MG63 (cell line): ENCODE results near the gene IL17A. TPM values are rescaled to one million over a fixed set of nuclear protein-coding genes. Genes with fewer than 3 reads are reported as not detected.

Experiments used
- DNase-seq: peaks from one replicate; pipeline ENCODE4 v3.0.0-alpha.2; 2020
- H3K27me3 ChIP-seq: fragments of 250-450 bp; sonication (Bioruptor Pico); 2 replicates; pipeline ENCODE4 v1.5.1; 2020; ENCODE audit warnings: mild to moderate bottlenecking, moderate library complexity
- H3K36me3 ChIP-seq: fragments of 250-450 bp; sonication (Bioruptor Pico); 2 replicates; pipeline ENCODE4 v1.5.1; 2020; ENCODE audit warnings: mild to moderate bottlenecking, moderate library complexity
- H3K4me3 ChIP-seq: fragments of 250-450 bp; sonication (Bioruptor Pico); 2 replicates; pipeline ENCODE4 v1.5.1; 2020; ENCODE audit warnings: mild to moderate bottlenecking, moderate library complexity
- H3K9me3 ChIP-seq: fragments of 250-450 bp; sonication (Bioruptor Pico); 2 replicates; pipeline ENCODE4 v1.5.1; 2020; ENCODE audit warnings: mild to moderate bottlenecking, moderate library complexity
- total RNA-seq: library from RNA; depleted of rRNA; stranded (reverse); fragments of >200 nt; shearing (Covaris generic); gene quantifications from 2 replicates; pipeline ENCODE4 v1.2.3, GENCODE V29; 2014; ENCODE audit warnings: low replicate concordance; rRNA removed

IL17A gene
- total RNA-seq, 1 experiment from 2014 or later, result not detected

DNA sequence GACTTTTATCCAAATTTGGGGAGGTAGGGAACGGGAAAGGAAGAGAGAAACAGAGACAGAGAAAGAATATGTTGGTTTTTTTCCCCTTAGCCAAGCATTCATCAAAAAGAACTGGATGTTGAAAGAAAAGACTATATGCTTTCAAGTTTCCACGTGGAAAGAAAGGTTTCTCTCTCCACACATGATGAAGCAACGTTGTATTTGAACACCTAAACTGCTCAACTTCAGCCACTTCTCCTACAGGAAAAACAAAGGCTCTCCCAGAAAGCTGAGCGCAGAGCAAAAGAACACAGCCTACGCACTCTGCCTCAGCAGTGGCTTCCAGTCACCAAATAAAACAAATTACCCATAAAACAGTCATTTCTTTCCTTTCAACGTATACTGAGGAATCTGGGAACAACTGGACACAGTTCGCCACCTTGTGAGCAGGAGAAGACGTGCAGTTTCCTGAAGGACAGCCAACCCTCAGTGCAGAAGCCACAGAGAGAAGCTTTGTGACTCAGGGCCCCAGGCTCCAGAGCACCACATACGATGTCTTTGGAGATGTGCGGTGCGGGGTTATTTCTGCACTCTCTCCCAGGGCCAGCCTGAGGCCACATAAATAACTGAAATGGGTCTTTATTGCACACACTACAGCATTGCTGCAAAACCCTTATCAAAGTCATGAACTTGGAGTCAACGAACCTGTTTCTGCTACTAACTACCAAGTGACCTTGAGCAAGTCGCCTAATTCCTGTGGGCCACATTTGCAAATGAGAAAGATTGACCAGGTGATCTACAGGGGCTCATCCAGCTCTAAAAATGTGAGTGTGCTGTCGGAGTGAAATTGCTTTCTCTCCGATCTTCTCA, 48.0 kb downstream of the IL17A start:
- peaks cover 44% of the 10 kb centered on the region for H3K27me3 ChIP-seq
- H3K36me3 ChIP-seq, result no peaks in the 10 kb centered on the region
- DNase-seq, result peak; percentile 95
- H3K9me3 ChIP-seq, result no peaks in the 10 kb centered on the region
- H3K4me3 ChIP-seq, result no peak overlapping the region

Other genes starting within 250 kb of the IL17A start
- gene PKHD1, start 98.8 kb upstream of the IL17A start, total RNA-seq, result 0.22 TPM in 1 of 2 replicates, not detected in the other
- gene IL17F, start 58.1 kb downstream of the IL17A start, total RNA-seq, result not detected in 2 replicates
- 1,027 and 1,090 TPM in 2 replicates for gene MCM3, start 98.4 kb downstream of the IL17A start, total RNA-seq
- gene PAQR8, start 175.8 kb downstream of the IL17A start, total RNA-seq, result 2.9 and 3.2 TPM in 2 replicates
- gene EFHC1, start 234.0 kb downstream of the IL17A start, total RNA-seq, result 54.0 and 78.4 TPM in 2 replicates